Stimulated activated CD4-positive, alpha-beta T cell treated with anti-CD3 and anti-CD28 coated beads, Interleukin-4, amount 100 ng/mL, for 4 hours (primary cell): ENCODE results near the gene COL25A1.
"Not testable (repeated sequence)": the region's sequence is repeated elsewhere in the genome, so short reads cannot be mapped to it uniquely, and the experiment has no call there.

Experiments used
- DNase-seq, 2 experiments: peaks; one replicate each; pipeline ENCODE4 v3.0.0-alpha.2; 2020

COL25A1 gene

GRCh38 chr4:108943976-108944591 lies 358.4 kb downstream of the COL25A1 start:
- no peak for DNase-seq

- DNase-seq = no peak
Measured at GRCh38 chr4:108943371-108943770, 359.1 kb downstream of the COL25A1 start.

DNA sequence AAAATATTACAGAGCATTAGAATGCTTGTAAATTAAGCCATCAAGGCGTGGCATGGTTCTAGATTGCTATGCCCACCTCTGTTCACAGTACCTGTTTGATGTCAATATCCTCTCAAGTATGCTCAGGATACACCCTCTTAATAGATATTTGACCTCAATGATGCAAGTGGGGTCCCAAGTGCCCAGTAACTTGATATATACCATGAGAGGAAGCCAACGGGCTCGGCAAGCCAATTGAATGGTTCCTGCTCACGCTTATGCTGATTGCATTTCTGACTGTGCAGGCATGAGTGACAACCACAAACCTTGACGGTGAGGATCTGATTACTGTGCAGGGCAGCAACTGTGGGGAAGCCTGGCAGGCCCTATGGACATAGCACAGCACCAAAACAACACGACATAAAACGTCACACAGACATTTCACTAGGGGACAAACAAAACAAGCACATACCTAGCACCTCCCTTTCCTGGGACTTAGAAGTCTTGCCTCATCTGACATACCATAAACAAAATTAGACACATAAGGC lies 360.5 kb downstream of the COL25A1 start:
- DNase-seq = no peak

DNA sequence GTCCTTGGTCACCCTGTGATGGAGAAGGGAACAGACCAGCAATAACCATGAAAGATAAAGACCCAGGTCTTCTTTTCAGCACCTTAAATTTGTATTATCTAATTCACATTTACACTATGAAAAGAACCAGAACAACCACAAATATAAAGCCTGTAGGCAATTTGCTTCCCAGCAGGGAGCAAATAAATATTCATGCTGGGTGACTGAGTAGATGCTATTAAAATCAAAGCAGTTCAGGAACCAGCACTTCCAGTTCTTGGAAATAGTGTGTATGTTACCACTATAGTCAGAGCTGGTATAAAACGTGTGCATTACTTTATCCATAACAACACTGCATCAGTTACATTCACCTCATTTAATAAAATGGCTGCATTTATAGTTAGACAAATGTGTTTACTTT lies 361.8 kb downstream of the COL25A1 start:
- no peak for DNase-seq

DNA sequence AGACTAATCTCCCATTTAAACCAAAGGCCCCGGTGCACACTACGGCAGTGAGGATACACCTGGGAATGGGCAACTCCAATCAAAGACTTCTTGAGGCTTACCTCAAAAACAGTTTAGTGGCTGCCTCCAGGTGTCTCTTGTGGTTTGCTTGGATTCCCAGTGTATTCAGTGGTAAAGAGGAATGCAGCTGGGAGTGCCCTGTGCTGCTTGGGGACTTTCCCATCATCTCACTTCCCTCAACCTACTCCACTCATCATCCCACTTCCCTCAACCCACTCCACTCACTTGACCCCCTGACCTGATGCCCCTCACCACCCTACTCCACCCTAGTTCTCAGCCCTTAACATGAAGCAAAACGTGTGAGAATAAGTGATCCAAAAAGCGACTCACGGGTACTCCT lies 362.3 kb downstream of the COL25A1 start:
- DNase-seq = no peak

DNA sequence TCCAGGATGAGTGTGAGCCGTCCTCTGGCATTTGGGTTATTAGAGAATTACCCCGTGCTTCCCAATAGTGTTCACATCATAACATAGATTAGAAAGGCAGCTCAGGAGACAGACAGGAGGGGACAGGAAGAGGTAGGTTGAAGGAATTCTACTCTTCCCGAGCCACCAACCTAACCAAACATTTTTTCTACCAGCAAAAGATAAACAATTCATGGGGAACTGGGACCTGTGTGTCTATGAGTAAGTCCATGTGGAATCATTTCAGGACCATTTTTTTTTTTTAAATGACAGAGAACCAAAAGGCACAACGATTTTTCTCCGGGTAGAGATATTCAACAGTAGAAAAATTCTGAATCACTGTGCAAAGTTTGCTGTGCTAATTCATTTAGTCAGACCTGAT lies 365.4 kb downstream of the COL25A1 start:
- DNase-seq = no peak

- not testable (repeated sequence) for DNase-seq
Measured at GRCh38 chr4:108933925-108934324, 368.5 kb downstream of the COL25A1 start.

- no peak for DNase-seq
Measured at GRCh38 chr4:108933046-108933445, 369.4 kb downstream of the COL25A1 start.

GRCh38 chr4:108931926-108932325 lies 370.5 kb downstream of the COL25A1 start:
- DNase-seq = no peak

DNA sequence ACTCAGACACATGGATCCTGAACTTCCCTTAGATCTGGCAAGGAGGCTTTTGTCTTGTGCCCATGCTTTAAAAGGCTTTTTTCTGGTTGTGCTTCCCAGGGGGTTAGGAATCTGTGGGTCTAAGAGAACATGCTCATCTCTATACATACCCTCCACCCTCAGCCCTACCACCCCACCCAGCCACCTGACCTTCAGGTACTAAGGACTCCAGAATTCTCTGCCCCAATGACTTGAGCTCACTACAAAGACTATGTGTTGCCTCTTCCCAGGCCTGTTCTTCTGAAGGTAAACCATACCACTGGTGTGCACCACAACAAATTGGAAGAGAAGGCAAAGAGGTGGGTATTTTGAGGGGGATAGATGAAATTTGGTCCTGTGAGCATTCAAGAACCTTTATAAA lies 372.3 kb downstream of the COL25A1 start:
- DNase-seq = no peak

DNA sequence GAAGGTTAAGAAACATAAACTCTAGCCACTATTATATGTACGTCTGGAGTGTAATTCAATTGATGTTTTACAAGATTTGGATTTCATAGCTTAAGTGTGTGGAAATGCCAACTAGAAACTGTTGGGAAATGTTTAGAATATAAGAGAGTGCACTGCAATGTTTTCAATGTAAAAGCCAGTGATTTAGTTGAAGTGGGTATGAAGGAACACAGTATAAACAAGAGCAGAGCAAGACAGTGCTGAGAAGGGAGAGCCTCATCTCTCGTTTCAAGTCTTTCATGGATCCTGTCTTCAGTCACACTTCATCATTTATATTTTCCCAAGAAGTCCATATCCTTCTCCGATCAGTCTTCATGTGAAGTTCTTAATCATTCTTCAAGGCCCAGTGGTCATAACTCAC lies 375.7 kb downstream of the COL25A1 start:
- DNase-seq = no peak

- no peak for DNase-seq
Measured at GRCh38 chr4:108926061-108926460, 376.4 kb downstream of the COL25A1 start.

GRCh38 chr4:108922191-108922590 lies 380.3 kb downstream of the COL25A1 start:
- DNase-seq = no peak

DNA sequence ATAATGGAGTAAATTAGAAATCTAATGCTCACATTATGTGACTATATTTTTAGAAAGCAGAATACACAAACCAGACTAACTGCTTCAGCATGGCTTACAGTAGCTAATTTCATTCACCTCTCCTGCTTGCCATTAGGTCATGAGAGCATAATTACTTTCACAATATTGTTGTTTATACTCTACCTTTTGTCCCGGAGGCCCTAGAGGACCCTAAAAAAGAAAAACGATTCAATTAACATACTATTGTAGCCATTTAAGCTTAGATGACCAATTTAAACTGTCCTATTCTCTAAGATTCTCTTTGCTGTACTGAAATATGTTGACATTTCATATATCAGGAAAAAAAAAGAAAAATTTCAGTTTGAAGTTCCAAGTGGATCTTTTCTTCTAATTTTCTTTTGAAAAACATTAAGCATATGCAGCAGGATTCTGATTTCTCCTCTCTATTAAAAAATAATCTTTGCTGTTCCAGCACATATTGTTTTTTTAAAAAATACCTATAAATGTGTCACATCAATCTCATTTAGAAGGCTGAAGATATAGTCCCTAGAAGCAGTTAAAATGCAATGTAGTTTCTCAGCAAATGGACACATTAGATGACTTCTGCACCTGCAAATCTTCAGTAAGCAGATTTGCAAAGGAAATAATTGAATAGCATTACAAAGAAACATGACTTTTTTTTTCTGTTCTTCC lies 381.9 kb downstream of the COL25A1 start:
- DNase-seq = no peak

DNA sequence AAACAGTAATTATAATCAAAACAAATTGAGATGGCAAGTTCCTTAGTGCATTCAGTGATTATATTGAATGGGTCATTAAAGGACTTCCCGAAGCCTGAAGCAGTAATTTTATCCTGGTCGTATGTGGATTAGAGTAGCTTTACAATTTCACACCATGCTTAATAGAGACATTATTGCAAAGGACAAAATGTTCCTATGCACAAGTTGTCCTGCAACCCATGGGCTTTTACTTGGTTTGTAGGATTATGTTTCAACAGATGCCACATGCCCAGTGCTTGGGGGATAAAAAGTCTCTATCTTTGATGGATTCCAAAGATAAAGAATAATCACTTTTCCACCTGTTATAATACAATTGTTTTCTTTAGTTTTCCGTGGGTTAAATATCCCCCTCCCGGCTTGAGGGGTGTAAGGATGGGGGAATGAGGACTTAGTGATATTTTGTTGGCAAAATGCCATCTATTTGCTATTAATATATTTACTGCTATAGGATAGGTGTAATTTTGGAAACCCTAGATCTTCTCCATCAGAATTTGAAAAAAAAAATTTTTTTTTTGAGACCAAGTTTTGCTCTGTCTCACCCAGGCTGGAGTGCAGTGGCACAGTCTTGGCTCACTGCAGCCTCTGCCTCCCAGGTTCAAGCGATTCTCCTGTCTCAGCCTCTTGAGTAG lies 383.1 kb downstream of the COL25A1 start:
- no peak for DNase-seq

GRCh38 chr4:108917255-108917654 lies 385.2 kb downstream of the COL25A1 start:
- no peak for DNase-seq

DNA sequence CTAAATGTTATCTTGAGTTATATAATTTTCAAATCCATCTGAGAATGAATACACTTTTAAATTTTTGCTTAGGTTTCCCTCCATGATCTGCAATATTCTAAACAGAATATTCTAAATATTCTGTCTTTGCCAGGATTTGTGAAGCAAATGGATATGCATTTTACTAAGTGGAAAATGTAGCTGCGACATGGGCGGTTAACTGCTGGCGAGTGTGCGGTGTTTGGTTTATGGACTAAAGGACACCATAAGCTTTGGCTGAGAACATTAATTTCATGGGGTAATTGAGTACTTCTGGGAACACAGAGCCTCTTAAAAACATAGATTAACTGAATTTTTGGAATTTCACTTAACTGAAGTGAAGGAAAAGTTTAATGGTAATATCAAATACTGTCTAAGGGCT lies 385.8 kb downstream of the COL25A1 start:
- DNase-seq = no peak

GRCh38 chr4:108906866-108907367 lies 395.5 kb downstream of the COL25A1 start:
- DNase-seq = no peak

DNA sequence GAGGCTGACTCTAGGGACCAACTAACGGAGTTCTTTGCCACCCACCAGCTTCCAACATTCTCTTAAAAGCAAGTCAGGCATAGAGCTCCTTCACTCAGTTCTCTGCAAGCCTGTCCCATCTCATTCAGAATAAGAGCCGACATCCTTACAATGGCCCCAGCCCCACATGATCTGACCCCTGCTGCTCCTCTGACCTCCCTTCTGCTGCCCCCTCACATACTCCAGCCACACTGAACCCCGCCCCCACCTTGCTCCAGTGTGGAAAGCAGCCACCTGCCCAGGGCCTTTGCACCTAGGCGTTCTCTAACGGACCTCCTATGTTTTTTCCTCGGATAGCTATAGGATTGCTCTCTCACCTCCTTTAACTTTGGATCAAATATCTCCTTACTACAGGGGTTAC lies 396.5 kb downstream of the COL25A1 start:
- DNase-seq = no peak

GRCh38 chr4:108903464-108904221 lies 398.8 kb downstream of the COL25A1 start:
- no peak for DNase-seq

- no peak for DNase-seq
Measured at GRCh38 chr4:108902769-108903168, 399.7 kb downstream of the COL25A1 start.

- DNase-seq = no peak
Measured at GRCh38 chr4:108901291-108901690, 401.2 kb downstream of the COL25A1 start.

- DNase-seq = no peak
Measured at GRCh38 chr4:108900018-108900580, 402.4 kb downstream of the COL25A1 start.
